IPS-20b (cell line): ENCODE data around the gene ZNF429.

Source experiments
- H3K27ac ChIP-seq: one replicate; pipeline ENCODE4 v1.5.1; 2013; ENCODE audit warnings: low read length
- H3K27me3 ChIP-seq: 2 replicates; pipeline ENCODE4 v1.6.1; 2013; ENCODE audit warnings: mild to moderate bottlenecking, low read length, inconsistent platforms; ENCODE audit not compliant: insufficient read depth
- H3K36me3 ChIP-seq: 2 replicates; pipeline ENCODE4 v1.6.1; 2013; ENCODE audit warnings: low read depth, mild to moderate bottlenecking, inconsistent platforms, low read length, moderate library complexity; ENCODE audit not compliant: insufficient read depth
- H3K4me1 ChIP-seq: 2 replicates; pipeline ENCODE4 v1.6.1; 2013; ENCODE audit warnings: mild to moderate bottlenecking, control low read depth, inconsistent platforms, low read length, moderate library complexity; ENCODE audit not compliant: insufficient read depth
- H3K4me3 ChIP-seq: 2 replicates; pipeline ENCODE4 v1.5.1; 2013; ENCODE audit warnings: mild to moderate bottlenecking, low read length, inconsistent platforms
- H3K9ac ChIP-seq: 2 replicates; pipeline ENCODE4 v1.6.1; 2013; ENCODE audit warnings: low read depth, mild to moderate bottlenecking, inconsistent platforms, low read length, moderate library complexity
- H3K9me3 ChIP-seq: 2 replicates; pipeline ENCODE4 v1.6.1; 2013; ENCODE audit warnings: mild to moderate bottlenecking, low read depth, low read length, inconsistent platforms; ENCODE audit not compliant: insufficient read depth

ZNF429 gene

GRCh38 chr19:21580818-21581217, 75.4 kb downstream of the ZNF429 start:
- Histone ChIP-seq H3K4me1 (no peaks in the 10 kb centered on the region), H3K27ac (no peak overlapping the region), H3K9ac (no peak overlapping the region), H3K9me3 (peaks cover 9% of the 10 kb centered on the region), H3K27me3 (peaks cover 9% of the 10 kb centered on the region), H3K36me3 (no peaks in the 10 kb centered on the region), H3K4me3 (no peak overlapping the region)

DNA sequence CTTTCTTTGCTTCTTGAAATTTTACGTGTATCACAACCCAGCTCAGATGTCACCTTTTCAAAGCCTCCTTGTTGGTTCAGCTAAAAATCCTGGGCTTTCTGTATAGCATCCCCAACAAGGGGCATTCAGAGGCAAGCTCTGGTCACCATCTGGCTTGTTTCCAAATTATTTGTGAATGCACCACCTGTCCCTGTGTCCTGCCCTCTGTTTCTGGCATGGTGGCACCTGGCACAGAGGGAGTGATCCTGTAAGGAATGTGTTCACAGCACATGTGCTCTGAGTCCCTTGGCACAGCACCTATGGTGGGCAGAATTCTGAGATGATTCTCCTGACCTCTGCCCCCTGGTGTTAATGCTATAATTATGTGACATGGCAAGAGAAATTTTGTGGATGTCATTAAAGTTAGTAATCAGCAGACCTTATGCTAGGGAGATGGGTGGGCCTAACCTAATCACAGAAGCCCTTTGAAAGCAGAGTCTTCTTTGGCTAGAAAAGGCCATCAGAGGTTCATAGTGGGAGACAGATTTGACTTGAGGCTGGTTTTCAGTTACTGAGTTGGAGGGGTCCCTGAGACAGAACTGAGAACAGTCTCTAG, 76.3 kb downstream of the ZNF429 start:
- Histone ChIP-seq H3K27me3 (peaks cover 18% of the 10 kb centered on the region), H3K4me1 (no peaks in the 10 kb centered on the region), H3K9me3 (peaks cover 9% of the 10 kb centered on the region), H3K4me3 (no peak overlapping the region), H3K9ac (no peak overlapping the region), H3K27ac (no peak overlapping the region), H3K36me3 (no peaks in the 10 kb centered on the region)

DNA sequence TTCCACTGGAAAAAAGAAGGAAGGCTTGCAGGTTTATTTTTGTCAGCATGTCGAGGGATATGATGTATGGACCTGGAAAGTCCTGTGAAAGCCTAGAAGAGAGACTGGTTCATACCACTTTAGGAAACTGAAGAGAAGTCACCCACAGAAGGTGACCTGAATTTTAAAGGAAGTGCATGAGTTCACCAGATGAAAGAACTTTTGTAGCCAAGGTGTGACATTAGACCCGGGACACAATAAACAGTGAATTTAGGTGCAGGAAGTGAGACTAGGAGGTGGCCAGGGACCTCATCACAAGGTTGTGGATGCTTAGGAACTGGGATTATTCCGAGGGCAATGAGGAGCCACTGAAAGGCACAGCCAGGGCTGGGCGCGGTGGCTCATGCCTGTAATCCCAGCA, 79.1 kb downstream of the ZNF429 start:
- Histone ChIP-seq H3K4me1 (no peaks in the 10 kb centered on the region; the same call in 1 of the 2 replicates), H3K9me3 (peaks cover 9% of the 10 kb centered on the region), H3K27ac (no peak overlapping the region), H3K27me3 (peaks cover 32% of the 10 kb centered on the region), H3K9ac (no peak overlapping the region), H3K36me3 (no peaks in the 10 kb centered on the region), H3K4me3 (no peak overlapping the region)

DNA sequence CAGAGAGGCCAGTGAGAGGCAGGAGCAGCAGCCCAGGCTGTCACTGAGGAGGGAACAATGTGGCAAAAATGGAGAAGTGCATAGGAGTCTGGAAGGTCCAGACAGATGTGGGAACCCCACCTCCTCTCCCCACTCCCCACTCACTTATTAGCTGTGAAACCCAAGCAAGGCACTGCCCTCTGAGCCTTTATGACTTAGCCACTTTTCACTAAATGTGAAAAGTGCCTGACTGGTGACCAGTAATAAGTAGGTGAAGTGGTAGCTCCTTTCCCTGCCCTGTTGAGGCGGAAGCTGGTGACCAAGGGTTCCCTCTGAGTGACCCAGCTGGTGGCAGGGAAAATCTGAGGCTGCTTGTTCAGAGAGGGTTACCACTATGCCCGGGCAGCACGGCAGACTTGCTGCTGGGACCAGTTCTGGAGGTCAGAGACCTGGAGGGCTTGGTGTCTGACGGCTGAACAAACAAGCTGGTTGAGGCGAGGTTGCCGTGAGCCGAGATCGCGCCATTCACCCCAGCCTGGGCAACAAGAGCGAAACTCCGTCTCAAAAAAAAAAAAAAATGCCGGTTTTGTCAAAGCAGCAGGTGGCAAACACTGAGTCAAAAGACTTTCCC, 80.0 kb downstream of the ZNF429 start:
- H3K27me3 ChIP-seq: peaks cover 32% of the 10 kb centered on the region
- peaks cover 9% of the 10 kb centered on the region for H3K9me3 ChIP-seq
- no peak overlapping the region for H3K27ac ChIP-seq
- no peak overlapping the region for H3K4me3 ChIP-seq
- H3K36me3 ChIP-seq: no peaks in the 10 kb centered on the region
- H3K9ac ChIP-seq: no peak overlapping the region
- no peaks in the 10 kb centered on the region; the same call in 1 of the 2 replicates for H3K4me1 ChIP-seq

- peak overlapping the region; percentile 34; the same call in 1 of the 2 replicates for H3K9ac ChIP-seq
- H3K4me3 ChIP-seq: peak overlapping the region; percentile 60; the same call in 1 of the 2 replicates
- no peaks in the 10 kb centered on the region for H3K36me3 ChIP-seq
- H3K9me3 ChIP-seq: no peaks in the 10 kb centered on the region; the same call in 1 of the 2 replicates
- no peaks in the 10 kb centered on the region; the same call in 1 of the 2 replicates for H3K4me1 ChIP-seq
- no peak overlapping the region for H3K27ac ChIP-seq
- peaks cover 32% of the 10 kb centered on the region for H3K27me3 ChIP-seq
Measured at GRCh38 chr19:21586311-21587116, 81.1 kb downstream of the ZNF429 start.

DNA sequence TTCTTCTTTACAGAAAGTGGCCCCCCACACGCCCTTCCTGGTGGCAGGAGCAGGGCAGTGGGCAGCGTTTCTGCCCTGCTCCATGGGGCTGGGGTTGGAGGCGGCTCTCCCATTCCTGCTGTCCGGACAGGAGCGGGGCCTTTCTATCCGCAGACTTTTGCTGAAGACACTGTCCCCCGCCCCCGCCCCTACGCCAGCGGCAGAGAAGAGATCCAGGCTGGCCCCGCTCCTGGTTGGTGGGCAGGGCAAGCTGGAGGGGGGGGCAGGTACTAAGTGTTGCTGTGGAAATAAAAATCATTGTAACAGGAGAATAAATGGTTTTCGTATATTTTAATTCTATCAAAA, 81.7 kb downstream of the ZNF429 start:
- Histone ChIP-seq H3K9me3 (no peaks in the 10 kb centered on the region; the same call in 1 of the 2 replicates), H3K27ac (no peak overlapping the region), H3K4me1 (no peaks in the 10 kb centered on the region; the same call in 1 of the 2 replicates), H3K27me3 (peaks cover 32% of the 10 kb centered on the region), H3K36me3 (no peaks in the 10 kb centered on the region), H3K4me3 (peak overlapping the region; percentile 60; the same call in 1 of the 2 replicates), H3K9ac (peak overlapping the region; percentile 34; the same call in 1 of the 2 replicates)

DNA sequence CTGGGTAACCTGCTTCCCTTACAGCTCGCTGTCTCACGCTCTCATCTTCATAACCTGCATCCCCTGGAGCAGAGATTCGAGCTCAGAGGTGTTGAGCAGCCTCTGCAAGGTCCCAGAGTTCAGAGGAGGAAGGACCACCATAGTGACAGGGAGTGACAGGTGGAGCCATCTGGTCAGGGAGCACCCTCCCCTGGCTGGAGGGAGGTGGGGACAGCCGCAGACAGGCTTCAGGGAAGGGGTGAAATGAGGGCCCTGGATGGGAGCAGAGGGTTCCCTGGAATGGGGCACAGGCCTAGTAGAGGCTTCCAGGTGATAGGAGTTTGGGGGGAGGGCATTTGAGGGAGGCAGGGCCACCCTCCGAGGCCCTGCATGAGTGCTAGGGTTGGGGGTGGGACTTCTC, 82.1 kb downstream of the ZNF429 start:
- H3K27me3 ChIP-seq: peaks cover 32% of the 10 kb centered on the region
- H3K27ac ChIP-seq: no peak overlapping the region
- no peaks in the 10 kb centered on the region; the same call in 1 of the 2 replicates for H3K4me1 ChIP-seq
- no peak overlapping the region for H3K9ac ChIP-seq
- no peaks in the 10 kb centered on the region for H3K36me3 ChIP-seq
- H3K9me3 ChIP-seq: no peaks in the 10 kb centered on the region; the same call in 1 of the 2 replicates
- H3K4me3 ChIP-seq: no peak overlapping the region

DNA sequence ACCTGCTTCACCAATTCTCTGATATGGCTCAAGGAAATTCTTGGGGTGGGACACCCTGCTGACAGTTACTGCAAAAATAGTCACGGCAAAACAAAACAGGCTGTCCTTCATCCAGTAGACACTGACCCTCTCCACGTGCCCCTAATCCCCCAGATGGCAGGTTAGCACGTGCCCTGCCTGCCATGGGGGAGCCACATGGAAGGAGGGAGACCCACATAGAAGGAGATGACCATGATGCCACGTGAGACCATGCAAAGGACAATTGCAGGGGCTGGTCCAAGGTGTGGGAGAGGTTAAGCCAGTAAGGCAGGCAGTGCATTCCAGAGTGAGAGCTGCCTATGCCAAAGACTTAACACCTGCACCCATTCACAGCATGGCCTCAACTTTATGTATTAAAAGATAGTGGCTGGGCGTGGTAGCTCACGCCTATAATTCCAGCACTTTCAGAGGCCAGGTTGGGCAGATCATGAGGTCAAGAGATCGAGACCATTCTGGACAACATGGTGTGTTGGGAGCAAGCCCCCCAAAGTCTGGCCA, 82.7 kb downstream of the ZNF429 start:
- Histone ChIP-seq H3K9me3 (no peaks in the 10 kb centered on the region; the same call in 1 of the 2 replicates), H3K27ac (no peak overlapping the region), H3K4me3 (no peak overlapping the region)

DNA sequence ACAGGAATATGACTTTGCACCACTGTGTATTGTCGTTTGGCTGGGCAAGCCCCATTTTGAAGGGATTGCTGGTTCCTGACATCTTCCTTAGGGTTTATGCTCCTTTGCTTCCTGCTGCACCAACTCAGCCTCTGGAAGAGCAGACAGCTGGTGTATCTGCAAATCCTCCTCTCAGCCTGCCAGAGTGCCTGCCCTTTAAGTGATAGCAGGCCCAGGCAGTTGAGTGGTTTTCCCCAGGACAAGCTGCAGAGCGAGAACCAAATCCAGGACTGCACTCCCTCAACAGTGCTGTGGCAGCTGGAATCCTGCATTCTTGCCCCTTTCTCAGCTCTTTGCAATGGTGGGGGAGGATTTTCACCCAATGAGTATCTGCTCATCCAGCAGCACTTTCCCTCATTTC, 85.5 kb downstream of the ZNF429 start:
- H3K27me3 ChIP-seq: peaks cover 22% of the 10 kb centered on the region
- H3K27ac ChIP-seq: no peak overlapping the region
- no peaks in the 10 kb centered on the region for H3K9me3 ChIP-seq
- H3K36me3 ChIP-seq: no peaks in the 10 kb centered on the region
- H3K4me1 ChIP-seq: no peaks in the 10 kb centered on the region; the same call in 1 of the 2 replicates
- H3K4me3 ChIP-seq: no peak overlapping the region
- H3K9ac ChIP-seq: no peak overlapping the region

More for the DNA sequence above, 82.7 kb downstream of the ZNF429 start:
- no peaks in the 10 kb centered on the region; the same call in 1 of the 2 replicates for H3K4me1 ChIP-seq
- no peaks in the 10 kb centered on the region for H3K36me3 ChIP-seq
- peaks cover 32% of the 10 kb centered on the region for H3K27me3 ChIP-seq
- H3K9ac ChIP-seq: no peak overlapping the region

DNA sequence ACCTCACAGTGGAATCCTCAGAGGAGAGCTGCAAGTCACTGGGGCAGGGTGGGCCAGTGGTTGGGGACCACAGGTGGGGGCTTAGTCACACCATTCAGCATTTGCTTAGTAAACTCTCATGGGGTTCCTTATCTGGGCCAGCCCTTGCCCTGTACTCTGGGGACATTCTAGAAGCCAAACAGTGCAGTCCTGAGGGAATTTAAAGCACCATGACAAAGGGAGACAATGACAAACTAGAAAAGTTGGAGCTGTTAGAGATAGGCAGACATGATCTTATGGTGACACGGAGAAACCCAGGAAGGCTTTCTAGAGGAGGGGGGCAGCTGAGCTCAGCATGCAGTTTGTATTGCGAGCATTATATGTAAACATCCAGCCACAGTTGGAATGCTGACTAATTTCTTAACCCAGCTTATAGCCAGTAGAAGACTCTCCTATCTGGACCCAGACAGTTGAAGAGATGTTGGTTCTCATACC, 87.6 kb downstream of the ZNF429 start:
- Histone ChIP-seq H3K9ac (no peak overlapping the region), H3K4me1 (no peaks in the 10 kb centered on the region; the same call in 1 of the 2 replicates), H3K9me3 (no peaks in the 10 kb centered on the region; the same call in 1 of the 2 replicates), H3K27me3 (peaks cover under 1% of the 10 kb centered on the region; the same call in 1 of the 2 replicates), H3K36me3 (no peaks in the 10 kb centered on the region), H3K4me3 (no peak overlapping the region), H3K27ac (no peak overlapping the region)

GRCh38 chr19:21593502-21593901, 88.1 kb downstream of the ZNF429 start:
- H3K27me3 ChIP-seq: no peaks in the 10 kb centered on the region
- no peak overlapping the region for H3K9ac ChIP-seq
- H3K36me3 ChIP-seq: no peaks in the 10 kb centered on the region
- no peaks in the 10 kb centered on the region; the same call in 1 of the 2 replicates for H3K4me1 ChIP-seq
- H3K27ac ChIP-seq: no peak overlapping the region
- H3K4me3 ChIP-seq: no peak overlapping the region
- no peaks in the 10 kb centered on the region; the same call in 1 of the 2 replicates for H3K9me3 ChIP-seq
